ENCODE results near the gene MRPL28.
"Not testable (repeated sequence)": the region's sequence is repeated elsewhere in the genome, so short reads cannot be mapped to it uniquely, and the experiment has no call there.

MRPL28 gene

DNA sequence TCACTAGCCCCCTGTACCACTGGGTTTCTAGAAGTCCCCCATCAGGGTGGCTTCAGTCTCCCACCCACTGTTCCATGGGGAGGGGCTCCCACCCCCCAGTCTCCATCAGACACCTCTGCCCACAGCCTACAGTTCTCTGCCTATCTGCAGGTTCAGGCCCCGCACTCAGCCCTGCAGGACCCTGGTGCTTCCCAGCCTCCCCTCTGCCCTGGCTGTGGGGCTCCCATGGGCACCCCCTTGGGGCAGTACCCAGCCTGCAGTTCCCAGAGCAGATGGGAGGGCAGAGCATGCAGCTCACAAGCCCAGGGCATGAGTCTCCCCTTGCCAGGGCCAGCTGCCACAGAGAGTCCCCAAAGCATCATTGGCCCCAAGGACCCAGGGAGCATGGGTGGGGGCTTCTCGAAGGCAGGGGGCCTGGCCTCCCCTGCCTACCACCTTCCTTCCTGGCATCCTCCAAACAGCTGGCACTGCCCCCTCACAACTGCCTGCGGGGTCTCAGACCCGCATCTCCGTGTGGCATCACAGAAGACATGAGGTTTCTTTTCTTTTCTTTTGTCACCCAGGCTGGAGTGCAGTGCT lies 2.8 kb upstream of the MRPL28 start:
- no peak for DNase-seq (ENCODE audit: low spot score)

DNA sequence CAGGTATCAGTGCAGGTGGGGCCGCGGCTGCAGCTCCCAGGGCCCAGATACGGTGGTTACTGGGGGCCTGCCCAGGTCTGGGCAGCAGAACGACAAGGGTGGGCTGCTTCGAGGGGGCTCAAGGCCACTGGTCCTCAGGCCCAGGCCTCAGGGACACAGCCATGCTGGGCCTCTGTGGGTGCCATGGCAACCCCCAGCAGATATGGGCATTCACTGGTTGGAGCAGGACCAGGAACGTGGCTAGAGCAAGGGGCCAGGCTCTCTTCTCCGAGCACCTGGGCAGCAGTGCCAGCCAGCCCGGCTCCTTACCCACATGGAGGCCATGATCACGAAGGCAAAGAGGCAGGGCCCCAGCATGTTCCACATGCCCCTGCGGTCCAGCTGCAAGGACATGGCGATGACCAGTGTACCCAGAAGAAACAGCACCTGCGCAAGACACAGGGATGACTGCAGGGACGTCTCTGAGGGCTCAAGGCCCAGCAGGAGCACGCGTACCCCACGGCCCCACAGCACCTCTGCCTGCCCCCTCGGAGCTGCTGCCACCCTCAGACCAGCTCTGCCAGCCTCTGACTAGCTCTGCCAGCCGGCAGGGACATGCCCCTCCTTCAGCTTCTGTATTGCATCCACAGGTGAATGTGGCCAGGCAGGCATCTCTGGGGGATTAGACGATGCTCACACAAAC lies 2.1 kb upstream of the MRPL28 start:
- no peak for DNase-seq (ENCODE audit: low spot score)

DNA sequence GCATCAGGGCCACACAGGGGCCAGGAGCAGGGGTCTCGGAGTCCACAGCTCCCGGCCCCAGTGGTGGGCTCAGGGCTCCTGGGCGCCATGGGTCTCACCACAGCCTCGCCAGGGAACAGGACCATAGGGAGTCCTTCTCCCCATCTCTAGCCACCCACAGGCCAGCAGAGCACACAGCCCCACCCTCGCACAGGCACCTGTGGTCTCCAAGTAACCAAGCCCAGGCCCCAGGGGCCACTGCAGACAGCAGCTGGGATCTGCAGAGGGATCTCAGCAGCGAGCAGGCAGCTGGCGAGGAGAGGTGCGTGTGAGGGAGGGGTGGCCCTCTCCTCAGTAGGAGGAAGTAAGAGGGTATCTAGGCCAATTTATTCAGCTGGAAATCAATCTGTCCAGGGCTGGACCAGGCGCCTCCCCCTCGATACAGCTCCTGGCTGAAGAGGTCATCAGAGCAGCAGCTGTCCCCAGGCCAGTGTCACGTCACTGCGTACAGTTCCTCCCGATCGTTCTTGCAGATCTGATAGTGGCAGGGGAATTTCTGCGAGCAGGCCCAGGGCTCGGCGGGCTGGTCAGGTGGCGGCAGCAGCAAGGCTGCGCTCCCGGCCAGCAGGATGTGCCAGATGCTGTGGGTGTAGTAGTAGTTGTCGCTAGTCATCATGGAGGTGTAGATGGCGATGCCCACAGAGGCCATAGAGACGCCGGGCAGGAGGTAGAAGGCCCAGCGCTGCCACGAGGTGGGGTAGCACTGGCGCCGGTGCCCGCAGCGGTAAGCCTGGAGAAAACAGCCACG lies 1.4 kb upstream of the MRPL28 start:
- no peak for DNase-seq (ENCODE audit: low spot score)

DNA sequence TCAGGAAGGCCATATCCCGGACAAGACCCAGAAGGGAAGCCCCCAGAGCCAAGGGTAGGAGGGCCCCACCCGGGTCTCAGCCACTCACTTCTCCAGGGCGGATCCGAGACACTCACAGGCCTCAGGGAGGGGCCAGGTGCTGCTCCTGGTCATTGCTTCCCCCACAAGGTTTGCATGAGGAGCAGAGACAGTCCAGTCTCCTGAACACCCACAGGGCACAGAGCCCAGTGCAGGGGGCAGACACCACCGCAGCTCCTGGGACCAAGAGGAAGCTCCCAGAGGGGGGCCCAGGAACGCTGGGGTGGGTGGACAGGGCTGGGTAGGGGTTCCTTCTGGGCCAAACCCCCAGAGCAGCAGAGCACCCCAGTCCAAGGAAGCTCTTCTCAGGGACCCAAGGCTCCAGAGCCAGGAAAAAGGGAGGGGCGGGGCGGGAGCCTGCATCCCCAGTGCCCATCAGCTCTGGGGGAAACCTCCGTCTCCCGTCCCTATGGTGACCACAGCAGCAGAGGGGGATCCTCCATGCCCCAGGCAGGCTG lies 709 bp upstream of the MRPL28 start:
- DNase-seq (ENCODE audit: low spot score), result no peak

DNA sequence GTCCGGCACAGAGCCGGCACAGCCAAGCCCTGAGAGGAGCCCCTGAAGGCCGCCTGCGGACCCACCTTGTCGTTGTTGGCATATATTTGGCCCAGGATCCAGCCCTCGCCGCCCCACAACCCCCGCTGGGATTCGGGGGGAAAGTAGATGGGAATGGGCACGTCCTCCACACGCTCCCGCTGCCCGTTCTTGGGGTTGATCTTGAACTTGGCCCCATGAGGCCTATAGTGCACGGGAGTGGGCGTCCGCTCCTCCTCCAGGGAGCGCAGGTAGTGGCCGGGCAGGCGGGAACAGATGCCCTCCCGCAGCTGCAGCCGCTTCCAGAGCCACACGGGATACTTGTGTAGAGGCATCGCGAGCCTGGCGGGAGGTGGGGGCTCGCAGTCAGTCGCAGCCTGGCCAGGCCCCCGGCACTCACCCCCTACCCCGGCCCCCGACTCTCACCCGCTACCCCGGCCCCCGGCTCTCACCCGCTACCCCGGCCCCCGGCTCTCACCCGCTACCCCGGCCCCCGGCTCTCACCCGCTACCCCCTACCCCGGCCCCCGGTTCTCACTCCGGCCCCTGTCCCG lies 387 bp downstream of the MRPL28 start:
- no peak for DNase-seq (ENCODE audit: low spot score)

DNA sequence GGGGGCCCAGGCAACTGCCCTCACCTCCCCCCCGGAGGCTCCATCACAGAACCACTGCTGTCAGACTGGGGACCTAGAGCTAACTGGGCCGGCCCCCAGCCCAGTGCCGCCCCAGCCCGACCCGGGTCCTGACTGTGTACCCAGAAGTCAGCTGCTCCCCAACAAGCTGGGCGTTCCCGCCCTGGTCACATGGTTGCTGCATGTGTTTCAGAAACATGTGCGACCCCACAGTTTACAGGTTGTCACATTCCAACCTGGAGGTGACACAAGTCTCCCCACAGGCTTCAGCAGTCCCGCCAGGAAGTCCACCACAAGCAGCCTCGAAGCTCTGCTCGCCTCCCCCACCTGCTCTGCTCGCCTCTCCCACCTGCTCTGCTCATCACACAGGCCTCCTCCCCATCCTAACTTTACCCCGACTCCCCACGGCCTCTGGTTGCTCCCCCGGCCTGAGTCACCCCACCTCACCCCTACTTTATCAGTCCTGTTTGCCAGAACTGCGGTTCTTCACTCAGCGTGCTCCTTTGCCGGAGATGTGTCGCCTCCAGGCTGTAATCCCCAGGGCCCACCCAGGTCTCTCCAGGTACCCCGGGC lies 968 bp downstream of the MRPL28 start:
- DNase-seq (ENCODE audit: low spot score), result no peak

DNA sequence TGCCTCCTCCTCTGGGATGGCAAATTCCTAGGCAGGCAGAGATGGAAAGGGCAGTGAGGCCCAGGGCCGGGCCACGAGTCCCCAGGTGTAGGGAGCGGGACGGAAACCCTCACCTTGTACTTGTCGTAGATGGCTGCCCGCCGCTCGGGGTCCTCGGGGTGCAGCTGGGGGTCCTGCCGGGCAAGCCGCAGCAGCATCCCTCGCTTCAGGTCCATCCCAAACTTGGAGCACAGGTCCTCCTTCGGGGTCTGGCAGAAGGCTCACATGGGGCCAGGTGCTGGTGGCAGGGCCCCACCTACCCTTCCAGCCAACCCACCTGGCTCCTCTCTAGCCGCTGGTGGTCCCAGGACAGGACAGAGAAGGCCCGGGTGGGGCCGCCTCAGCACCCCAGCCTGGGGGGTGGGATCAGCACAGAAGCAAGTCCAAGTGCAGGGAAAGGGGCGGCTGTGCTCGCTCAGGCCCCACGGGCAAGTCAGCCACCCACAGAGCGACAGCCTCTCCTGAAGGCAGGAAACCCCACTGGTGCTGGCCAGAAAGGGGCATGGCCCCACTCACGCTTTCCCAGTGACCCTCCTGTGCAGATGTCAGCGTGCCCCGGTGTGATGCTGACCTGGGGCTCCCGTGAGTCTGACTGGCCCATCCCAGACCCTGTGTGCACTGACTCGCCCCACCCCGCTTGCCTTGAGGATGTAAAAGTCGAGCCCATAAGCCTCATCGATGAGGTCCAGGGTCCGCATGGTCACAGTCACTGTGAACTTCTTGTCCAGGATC lies 1.8 kb downstream of the MRPL28 start:
- DNase-seq (ENCODE audit: low spot score), result no peak

DNA sequence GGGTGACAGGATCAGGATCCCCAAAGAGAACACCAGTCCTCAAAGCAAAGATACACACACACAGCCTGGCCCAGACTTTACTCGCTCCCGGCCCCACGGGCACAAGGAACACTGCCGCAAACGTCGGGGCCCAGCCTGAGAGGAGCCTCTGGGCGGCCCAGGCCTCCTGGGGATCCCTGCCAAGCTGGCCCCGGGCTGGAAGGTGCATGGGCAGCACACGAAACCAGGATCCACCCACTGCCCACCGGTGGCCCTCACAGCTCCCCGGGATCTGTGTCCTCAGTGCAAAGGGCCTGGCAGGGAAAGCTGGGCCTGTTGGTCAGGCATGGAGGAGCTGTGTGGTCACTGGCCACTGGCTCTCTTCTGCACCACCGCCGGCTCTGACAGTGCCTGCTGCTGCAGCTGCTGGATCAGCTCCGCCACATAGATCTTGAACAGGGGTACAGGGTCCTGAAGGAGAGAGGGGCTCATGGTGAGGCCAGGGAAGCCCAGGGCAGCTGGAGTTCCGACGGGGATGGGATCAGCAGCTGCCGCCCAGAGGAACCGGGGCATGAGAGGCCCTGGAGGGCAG lies 2.9 kb downstream of the MRPL28 start:
- no peak for DNase-seq (ENCODE audit: low spot score)

DNA sequence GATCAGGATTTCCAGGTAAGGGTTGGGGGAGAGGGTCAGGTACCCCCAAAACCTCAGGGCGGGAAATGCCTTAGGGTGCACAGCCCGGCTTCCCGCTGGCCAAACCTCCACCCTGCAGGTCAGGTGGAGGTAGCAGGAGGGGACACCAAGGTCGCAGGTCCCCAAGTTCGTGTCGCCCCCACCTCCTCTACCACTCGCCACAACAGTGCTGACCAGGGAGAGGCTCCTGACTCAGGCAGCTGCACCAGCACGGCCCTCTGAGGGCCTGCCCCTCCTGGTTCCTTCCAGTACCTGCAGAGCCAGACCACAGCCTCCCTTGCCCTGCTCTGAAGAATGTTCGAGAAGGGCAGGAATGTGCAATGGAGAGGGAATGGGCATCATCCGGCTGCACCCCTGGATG lies 3.9 kb downstream of the MRPL28 start:
- DNase-seq (ENCODE audit: low spot score), result no peak

DNA sequence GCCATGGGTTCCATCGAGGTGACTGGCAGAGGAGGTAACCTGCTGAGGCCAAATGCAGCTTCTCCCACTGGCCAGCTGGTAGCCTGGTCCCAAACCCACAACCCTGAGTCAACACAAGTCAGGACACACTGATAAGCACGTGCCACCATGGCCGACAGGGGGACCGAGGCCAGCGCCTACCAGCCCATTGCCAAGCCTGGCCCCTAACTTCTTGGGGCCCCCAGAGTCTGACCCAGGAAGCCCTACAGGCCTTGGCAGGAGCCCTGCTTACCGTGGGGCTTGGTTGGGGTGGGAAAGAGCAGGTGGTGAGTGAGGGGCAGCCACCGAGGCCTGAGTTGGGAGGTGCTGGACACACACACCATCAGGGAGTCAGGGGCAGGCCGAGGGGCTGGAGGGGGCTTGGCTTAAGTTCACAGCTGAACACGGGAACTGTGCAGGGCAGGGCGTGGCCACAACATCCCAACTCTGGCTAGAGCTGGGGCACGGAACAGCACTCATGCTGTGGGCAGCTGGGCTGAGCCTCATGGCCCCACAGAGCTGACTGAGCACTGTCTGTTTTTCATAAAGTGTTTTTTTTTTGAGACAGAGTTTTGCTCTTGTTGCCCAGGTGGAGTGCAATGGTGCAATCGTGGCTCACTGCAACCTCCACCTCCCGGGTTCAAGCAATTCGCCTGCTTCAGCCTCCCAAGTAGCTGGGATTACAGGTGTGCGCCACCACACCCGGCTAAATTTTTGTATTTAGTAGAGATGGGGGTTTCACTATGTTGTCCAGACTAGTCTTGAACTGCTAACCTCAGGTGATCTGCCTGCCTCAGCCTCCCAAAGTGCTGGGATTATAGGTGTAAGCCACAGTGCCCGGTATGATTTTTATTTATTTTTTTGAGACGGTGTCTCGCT lies 5.5 kb downstream of the MRPL28 start:
- no peak for DNase-seq (ENCODE audit: low spot score)

DNA sequence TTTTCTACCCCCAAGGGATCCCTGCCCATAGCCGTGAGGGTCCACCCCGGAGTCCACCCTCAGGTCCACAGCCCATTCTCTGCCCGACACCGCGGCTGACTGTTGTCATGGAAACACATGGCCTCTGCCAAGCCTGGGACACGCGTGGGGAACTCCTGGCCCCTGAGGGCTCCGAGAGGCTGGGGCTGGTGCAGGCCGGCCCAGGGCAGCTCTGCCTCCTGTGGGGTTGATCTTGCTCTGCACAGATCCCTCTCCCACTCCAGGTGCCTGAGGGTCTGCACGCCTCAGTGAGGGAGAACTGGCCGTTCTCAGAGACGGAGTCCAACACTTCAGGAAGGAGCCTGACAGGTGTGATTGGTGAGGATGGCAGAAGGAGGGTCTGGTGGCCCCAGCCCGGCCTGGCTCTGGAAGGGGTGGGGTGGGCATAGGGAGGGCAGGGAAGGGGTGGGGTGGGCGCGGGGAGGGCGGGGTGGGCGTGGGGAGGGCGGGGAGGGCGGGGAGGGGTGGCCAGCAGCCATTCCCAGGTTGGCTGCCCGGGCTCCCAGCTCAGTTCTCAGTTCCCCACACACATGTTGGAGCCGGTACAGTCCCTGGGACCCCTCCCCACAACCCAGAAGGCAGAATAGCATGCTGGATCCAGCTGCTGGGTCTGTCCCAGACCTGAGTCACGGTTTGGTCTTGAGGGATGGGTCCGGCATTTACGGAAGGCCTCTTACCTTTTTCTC lies 6.4 kb downstream of the MRPL28 start:
- no peak for DNase-seq (ENCODE audit: low spot score)

DNA sequence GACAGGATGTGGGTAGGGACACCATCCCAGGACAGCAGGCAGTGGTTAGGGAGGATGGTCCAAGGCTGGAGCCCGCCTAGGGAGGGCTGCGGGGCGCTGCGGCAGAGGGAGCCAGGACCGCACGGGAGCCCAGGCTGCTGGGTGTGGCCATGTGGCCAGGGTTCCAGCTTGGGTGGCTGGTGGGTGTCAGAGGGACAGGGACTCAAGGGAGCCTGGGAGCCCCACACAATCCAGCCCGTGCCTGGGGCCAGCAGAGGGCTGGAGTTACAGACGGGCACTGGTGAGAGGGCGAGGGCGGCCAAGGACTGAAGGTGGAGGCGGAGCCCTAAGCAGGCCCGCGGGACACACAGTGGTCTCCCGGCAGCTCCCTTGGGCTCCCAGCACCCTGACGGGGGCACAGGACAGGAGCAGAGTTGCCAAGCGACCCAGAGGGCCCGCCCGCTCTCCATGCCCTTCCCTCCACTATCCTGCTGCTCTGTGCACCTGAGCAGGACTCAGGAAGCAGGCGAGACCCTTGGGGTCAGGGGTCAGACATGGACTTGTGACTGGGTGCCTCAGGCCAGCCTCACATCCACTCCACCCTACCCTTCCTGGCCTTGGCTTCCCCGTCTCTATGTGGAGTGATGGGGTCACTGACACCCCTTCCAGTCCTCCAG lies 7.1 kb downstream of the MRPL28 start:
- DNase-seq (ENCODE audit: low spot score), result no peak

DNA sequence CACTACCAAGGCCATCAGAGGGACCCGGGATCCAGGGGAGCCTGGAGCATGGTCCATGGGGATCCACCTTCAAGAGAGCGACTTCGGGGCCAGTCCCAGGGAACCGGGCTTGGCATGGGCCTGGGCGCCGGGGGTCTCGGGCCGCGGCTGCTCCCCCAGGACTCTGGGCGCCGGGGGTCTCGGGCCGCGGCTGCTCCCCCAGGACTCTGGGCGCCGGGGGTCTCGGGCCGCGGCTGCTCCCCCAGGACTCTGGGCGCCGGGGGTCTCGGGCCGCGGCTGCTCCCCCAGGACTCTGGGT lies 7.7 kb downstream of the MRPL28 start:
- DNase-seq (ENCODE audit: low spot score), result not testable (repeated sequence)

DNA sequence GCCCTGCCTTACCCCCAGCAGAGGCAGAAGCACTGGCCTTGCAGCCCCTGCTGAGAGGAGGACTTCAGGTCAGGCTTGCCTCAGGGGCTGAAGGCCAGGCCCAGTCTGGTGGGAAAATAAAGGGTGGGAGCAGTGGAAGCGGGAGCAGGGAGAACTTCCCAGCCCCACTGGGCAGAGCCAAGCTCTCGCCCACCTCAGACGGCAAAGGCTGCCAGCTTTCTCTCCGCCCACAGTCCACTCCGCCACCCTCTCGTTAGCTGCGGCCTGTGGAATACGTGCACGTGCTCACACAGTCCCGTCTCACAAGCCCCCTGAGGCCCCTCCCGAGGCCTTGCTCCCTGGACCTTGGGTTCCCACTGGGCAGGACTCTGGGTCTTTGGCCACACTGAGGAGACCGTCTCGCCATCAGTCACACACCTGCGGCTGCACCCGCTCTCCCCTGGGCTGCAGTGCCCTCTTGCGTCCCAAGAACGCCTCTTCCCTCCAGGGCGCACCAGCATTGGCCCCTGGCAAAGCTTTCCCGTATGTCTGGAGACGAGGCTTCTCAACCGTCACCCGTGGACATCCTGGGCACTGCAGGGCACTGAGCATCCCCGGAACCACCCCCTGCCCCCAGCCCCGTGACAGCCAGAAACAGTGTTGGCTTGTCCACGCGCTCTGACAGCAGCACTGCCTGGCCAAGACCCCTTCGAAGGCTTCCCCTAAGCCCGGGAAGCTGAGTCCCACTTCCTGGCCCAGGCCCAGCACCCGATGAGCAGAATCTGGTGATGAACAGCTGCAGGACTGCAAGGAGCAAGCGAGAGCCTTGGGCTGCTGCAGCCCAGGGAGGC lies 8.3 kb downstream of the MRPL28 start:
- DNase-seq (ENCODE audit: low spot score), result peak; percentile 87

DNA sequence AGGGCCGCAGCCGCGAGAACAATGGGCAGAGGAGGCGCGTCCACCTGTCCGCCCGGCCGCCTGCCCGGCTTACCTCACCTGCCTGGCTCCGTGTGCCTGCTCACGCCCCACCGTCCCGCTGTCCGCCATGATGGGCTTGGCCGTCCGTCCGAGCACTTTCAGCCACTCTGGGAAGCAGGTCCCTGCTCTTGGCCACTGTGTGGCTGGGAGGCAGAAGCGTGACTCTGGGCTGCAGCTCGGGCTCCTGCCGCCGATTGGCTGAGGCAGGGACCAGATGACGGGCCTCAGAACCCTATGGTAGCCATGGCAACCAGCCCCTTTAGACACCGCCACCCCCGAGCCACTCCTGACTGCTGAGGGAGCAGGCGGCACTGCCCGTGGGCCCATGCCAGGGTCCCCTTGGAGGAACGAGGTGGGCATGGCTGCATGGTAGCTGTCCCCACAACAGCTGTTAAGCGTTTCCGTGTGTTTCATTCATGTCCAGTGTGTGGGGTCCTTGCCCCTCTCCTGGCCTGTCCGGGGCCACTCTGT lies 8.9 kb downstream of the MRPL28 start:
- DNase-seq (ENCODE audit: low spot score), result no peak

DNA sequence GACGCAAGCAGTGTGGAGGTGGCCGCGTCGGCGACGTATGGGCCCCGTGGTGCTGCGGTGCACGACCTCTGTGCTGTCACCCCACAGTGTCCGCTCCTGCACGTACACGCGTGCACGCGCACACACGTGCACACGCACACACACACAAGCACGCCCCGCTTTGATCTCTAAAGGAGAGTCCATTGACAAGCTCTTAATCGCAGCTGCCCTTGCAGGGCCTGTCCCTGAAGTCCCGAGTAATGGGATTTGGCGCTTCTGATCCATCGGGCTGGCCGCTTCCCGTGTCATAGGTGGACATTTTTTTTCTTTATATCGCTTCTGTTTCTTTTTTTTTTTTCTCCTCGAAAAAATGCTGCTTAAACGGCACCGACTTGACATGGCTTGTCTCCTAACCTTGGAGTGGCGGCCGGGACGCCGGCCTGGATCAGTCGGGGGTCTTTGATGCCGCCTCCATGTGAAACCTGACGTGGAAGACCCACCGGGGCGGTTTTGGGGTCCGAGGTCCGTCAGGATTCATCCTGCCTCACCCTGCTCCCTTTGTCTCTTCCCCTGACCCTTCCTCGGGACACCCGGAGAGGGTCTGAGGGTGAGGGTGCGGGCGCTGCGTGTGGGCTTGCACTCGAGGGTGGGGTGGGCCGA lies 9.5 kb downstream of the MRPL28 start:
- no peak for DNase-seq (ENCODE audit: low spot score)

DNA sequence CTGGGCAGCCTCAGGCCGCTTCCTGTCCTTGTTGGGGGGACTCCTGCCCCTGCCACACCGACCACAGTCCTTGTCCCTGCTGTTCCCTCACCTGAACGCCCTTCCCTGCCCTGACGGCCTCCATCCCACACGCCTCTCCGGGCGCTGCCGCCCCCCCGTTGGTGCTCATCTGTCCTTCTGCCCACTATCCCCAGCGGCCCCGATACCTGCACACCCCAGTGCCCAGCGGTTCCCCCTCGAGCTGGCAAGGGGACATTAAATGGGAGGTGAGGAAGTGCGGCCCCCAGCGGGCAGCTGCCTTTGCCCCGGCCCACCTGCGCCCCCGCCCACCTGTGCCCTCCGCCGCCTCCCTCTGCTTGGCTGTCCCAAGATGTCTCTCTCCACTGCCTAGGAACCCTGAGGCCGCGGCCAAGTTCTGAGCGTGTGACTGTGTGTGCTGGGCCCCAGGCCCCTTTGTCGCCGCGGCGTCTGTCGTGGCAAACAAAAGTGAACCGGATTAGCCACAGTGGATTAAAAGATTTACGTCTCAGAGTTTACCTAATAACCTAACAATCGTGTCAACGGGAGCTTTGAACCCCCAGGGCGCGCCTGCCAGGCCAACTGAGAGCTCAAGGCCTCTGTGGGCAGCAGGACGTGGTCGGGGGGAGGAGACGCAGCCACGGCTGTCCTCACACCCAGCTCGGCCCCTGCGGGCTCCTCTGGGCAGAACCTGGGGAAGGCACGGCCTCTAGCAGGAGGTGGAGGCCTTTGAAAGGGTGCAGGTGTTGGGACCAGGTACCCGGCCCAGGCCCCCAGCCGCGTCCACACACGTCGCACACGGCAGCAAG lies 10.3 kb downstream of the MRPL28 start:
- DNase-seq (ENCODE audit: low spot score), result peak; percentile 80

Measured in D341Med (cell line).